Measurements from ENCODE around the gene AKT2.

AKT2 gene

DNA sequence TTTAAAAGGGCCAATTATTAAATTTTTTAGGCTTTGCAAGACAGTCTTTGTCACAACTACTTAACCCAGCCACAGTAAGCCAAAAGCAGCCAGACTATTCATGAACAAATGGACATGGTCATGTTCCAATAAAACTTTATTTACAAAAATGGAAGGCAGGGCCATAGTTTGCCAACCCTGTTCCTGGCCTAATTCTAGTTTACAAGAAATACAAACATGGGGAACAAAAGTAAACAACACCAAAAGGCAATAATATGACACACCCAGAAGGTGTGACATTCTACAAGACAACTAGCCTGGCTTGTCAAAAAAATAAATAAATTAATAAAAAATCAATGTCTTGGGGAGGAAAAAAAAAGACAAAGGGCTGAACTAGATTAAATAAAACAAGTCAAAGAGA lies 33.9 kb downstream of the AKT2 start:
- Histone ChIP-seq H4K20me1 (ENCODE audit: insufficient read depth, low read length) (peaks cover 30% of the 10 kb centered on the region), H3K4me2 (ENCODE audit: low read length) (no peak overlapping the region), H3K9ac (ENCODE audit: low read length) (no peak overlapping the region), H3K4me1 (ENCODE audit: low read length) (no peaks in the 10 kb centered on the region), H3K9me3 (ENCODE audit: insufficient read depth, low read length) (no peaks in the 10 kb centered on the region), H3K27ac (ENCODE audit: low read length) (no peak overlapping the region), H3K27me3 (ENCODE audit: low read depth, low read length) (no peaks in the 10 kb centered on the region), H3K4me3 (ENCODE audit: low read length) (no peak overlapping the region), H2AFZ (ENCODE audit: low read depth, low read length) (no peak overlapping the region), H3K36me3 (replicated peaks; ENCODE audit: low read depth, low read length) (peaks cover 22% of the 10 kb centered on the region), H3K79me2 (ENCODE audit: low read length) (no peaks in the 10 kb centered on the region)
- no peak for TF ChIP-seq EZH2phosphoT487 (IDR thresholded peaks at IDR 0.05; ENCODE audit: low read depth)
- TF ChIP-seq, protein P1, sequence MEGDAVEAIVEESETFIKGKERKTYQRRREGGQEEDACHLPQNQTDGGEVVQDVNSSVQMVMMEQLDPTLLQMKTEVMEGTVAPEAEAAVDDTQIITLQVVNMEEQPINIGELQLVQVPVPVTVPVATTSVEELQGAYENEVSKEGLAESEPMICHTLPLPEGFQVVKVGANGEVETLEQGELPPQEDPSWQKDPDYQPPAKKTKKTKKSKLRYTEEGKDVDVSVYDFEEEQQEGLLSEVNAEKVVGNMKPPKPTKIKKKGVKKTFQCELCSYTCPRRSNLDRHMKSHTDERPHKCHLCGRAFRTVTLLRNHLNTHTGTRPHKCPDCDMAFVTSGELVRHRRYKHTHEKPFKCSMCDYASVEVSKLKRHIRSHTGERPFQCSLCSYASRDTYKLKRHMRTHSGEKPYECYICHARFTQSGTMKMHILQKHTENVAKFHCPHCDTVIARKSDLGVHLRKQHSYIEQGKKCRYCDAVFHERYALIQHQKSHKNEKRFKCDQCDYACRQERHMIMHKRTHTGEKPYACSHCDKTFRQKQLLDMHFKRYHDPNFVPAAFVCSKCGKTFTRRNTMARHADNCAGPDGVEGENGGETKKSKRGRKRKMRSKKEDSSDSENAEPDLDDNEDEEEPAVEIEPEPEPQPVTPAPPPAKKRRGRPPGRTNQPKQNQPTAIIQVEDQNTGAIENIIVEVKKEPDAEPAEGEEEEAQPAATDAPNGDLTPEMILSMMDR (IDR thresholded peaks at IDR 0.05; ENCODE audit: low read depth, low read length): no peak

DNA sequence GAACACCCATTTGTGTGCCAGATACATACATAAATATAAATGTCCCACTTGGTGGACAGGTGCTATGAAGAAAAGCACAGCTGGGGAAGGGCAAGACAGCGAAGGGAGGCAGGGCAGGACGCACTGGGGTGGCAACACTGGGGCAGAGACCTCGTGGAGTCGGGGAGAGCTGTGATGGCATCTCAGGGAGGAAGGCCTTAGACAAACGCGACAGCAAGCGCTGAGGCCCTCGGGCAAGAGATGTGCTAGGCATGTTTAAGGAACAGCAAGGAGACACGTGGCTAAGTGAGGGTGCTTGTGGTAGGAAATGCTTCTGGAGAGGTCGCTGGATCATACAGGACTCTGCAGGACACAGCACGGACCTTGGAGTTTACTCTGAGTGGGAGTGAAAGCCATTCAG lies 35.4 kb downstream of the AKT2 start:
- H3K4me2 ChIP-seq (ENCODE audit: low read length): no peak overlapping the region
- H3K9ac ChIP-seq (ENCODE audit: low read length): no peak overlapping the region
- no peaks in the 10 kb centered on the region for H3K27me3 ChIP-seq (ENCODE audit: low read depth, low read length)
- H3K4me1 ChIP-seq (ENCODE audit: low read length): no peaks in the 10 kb centered on the region
- H2AFZ ChIP-seq (ENCODE audit: low read depth, low read length): no peak overlapping the region
- H4K20me1 ChIP-seq (ENCODE audit: insufficient read depth, low read length): peaks cover 30% of the 10 kb centered on the region
- H3K9me3 ChIP-seq (ENCODE audit: insufficient read depth, low read length): no peaks in the 10 kb centered on the region
- no peak overlapping the region for H3K4me3 ChIP-seq (ENCODE audit: low read length)
- no peak for TF ChIP-seq EZH2phosphoT487 (IDR thresholded peaks at IDR 0.05; ENCODE audit: low read depth)
- TF ChIP-seq, protein P1 (IDR thresholded peaks at IDR 0.05; ENCODE audit: low read depth, low read length): no peak
- H3K36me3 ChIP-seq (replicated peaks; ENCODE audit: low read depth, low read length): peaks cover 7% of the 10 kb centered on the region
- H3K79me2 ChIP-seq (ENCODE audit: low read length): no peaks in the 10 kb centered on the region
- H3K27ac ChIP-seq (ENCODE audit: low read length): no peak overlapping the region

GRCh38 chr19:40249201-40249600 lies 35.9 kb downstream of the AKT2 start:
- H4K20me1 ChIP-seq (ENCODE audit: insufficient read depth, low read length): peaks cover 34% of the 10 kb centered on the region
- no peak overlapping the region for H2AFZ ChIP-seq (ENCODE audit: low read depth, low read length)
- H3K27ac ChIP-seq (ENCODE audit: low read length): no peak overlapping the region
- H3K4me3 ChIP-seq (ENCODE audit: low read length): no peak overlapping the region
- no peaks in the 10 kb centered on the region for H3K4me1 ChIP-seq (ENCODE audit: low read length)
- no peaks in the 10 kb centered on the region for H3K9me3 ChIP-seq (ENCODE audit: insufficient read depth, low read length)
- peaks cover 6% of the 10 kb centered on the region for H3K36me3 ChIP-seq (replicated peaks; ENCODE audit: low read depth, low read length)
- no peaks in the 10 kb centered on the region for H3K79me2 ChIP-seq (ENCODE audit: low read length)
- no peak overlapping the region for H3K9ac ChIP-seq (ENCODE audit: low read length)
- H3K27me3 ChIP-seq (ENCODE audit: low read depth, low read length): no peaks in the 10 kb centered on the region
- TF ChIP-seq EZH2phosphoT487 (IDR thresholded peaks at IDR 0.05; ENCODE audit: low read depth): no peak
- TF ChIP-seq, protein P1 (IDR thresholded peaks at IDR 0.05; ENCODE audit: low read depth, low read length): no peak
- H3K4me2 ChIP-seq (ENCODE audit: low read length): no peak overlapping the region

- H4K20me1 ChIP-seq (ENCODE audit: insufficient read depth, low read length): peaks cover 31% of the 10 kb centered on the region
Observed at GRCh38 chr19:40247735-40248262, 37.3 kb downstream of the AKT2 start.

More at GRCh38 chr19:40247735-40248262, 37.3 kb downstream of the AKT2 start:
- H3K79me2 ChIP-seq (ENCODE audit: low read length): no peaks in the 10 kb centered on the region
- no peaks in the 10 kb centered on the region for H3K27me3 ChIP-seq (ENCODE audit: low read depth, low read length)
- H3K9me3 ChIP-seq (ENCODE audit: insufficient read depth, low read length): no peaks in the 10 kb centered on the region
- TF ChIP-seq, protein P1 (IDR thresholded peaks at IDR 0.05; ENCODE audit: low read depth, low read length): no peak
- TF ChIP-seq EZH2phosphoT487 (IDR thresholded peaks at IDR 0.05; ENCODE audit: low read depth): no peak
- H3K4me1 ChIP-seq (ENCODE audit: low read length): no peaks in the 10 kb centered on the region
- no peak overlapping the region for H3K9ac ChIP-seq (ENCODE audit: low read length)
- no peak overlapping the region for H3K4me3 ChIP-seq (ENCODE audit: low read length)
- H3K36me3 ChIP-seq (replicated peaks; ENCODE audit: low read depth, low read length): peaks cover 6% of the 10 kb centered on the region
- no peak overlapping the region for H3K4me2 ChIP-seq (ENCODE audit: low read length)
- H3K27ac ChIP-seq (ENCODE audit: low read length): no peak overlapping the region
- H2AFZ ChIP-seq (ENCODE audit: low read depth, low read length): no peak overlapping the region
